Measurements from ENCODE around the gene CANX.

Gene CANX

GRCh38 chr5:179773686-179774040 lies 74.9 kb downstream of the CANX start:
- H3K4me3 ChIP-seq (ENCODE audit: low read length in 2 of 2), result no peak overlapping the region
- H3K27me3 ChIP-seq (ENCODE audit: control insufficient read depth in 2 of 2, insufficient read depth in 2 of 2, low read length in 2 of 2), result no peaks in the 10 kb centered on the region
- no peaks in the 10 kb centered on the region for H3K9me3 ChIP-seq (ENCODE audit: control insufficient read depth in 2 of 2, low read length in 2 of 2)
- H3K27ac ChIP-seq (ENCODE audit: low read depth in 2 of 2, low read length in 2 of 2), result no peak overlapping the region
- peaks cover 71% of the 10 kb centered on the region in 2 donors for H3K36me3 ChIP-seq (ENCODE audit: control insufficient read depth in 2 of 2, insufficient read depth in 2 of 2, low read length in 2 of 2)
- H3K4me1 ChIP-seq (ENCODE audit: control insufficient read depth in 2 of 2, insufficient read depth in 2 of 2, low read length in 2 of 2), result peaks cover 2 to 5% of the 10 kb centered on the region in 2 donors
- H3K9ac ChIP-seq (ENCODE audit: low read depth in 1 of 2, low read length in 2 of 2), result no peak overlapping the region

- Histone ChIP-seq H3K27ac (ENCODE audit: low read depth in 2 of 2, low read length in 2 of 2) (no peak overlapping the region), H3K4me1 (ENCODE audit: control insufficient read depth in 2 of 2, insufficient read depth in 2 of 2, low read length in 2 of 2) (peaks cover 2 to 5% of the 10 kb centered on the region in 2 donors), H3K27me3 (ENCODE audit: control insufficient read depth in 2 of 2, insufficient read depth in 2 of 2, low read length in 2 of 2) (no peaks in the 10 kb centered on the region), H3K9me3 (ENCODE audit: control insufficient read depth in 2 of 2, low read length in 2 of 2) (no peaks in the 10 kb centered on the region), H3K36me3 (ENCODE audit: control insufficient read depth in 2 of 2, insufficient read depth in 2 of 2, low read length in 2 of 2) (peaks cover 63 to 68% of the 10 kb centered on the region in 2 donors), H3K9ac (ENCODE audit: low read depth in 1 of 2, low read length in 2 of 2) (no peak overlapping the region), H3K4me3 (ENCODE audit: low read length in 2 of 2) (no peak overlapping the region)
Observed at GRCh38 chr5:179774442-179774841, 75.7 kb downstream of the CANX start.

DNA sequence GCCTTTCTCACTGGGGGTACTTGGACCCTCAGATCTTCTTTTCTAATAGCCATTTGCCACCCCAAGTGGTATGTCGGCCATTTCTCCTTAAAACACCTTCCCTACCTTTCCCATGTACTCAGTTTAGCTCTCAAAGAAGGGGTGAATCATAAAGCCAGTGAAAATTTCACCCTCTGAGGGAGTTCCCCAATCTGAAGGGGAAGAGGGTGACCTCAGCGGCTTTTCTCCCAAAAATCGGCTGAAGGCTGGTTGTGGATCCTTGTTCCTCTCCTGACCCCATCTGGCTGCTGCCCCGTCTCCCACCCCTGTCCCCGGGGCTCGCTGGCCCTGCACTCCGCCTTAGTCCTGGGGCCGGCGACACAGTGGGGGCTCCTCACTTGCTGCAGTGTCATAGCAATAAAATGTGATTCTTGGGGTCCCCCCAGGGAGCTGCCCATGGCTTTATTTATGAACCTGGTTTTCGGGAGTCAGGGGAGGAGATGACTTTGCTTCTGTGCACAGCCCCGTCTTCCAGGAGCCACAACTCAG lies 77.7 kb downstream of the CANX start:
- H3K4me3 ChIP-seq (ENCODE audit: low read length in 2 of 2), result no peak overlapping the region
- H3K27me3 ChIP-seq (ENCODE audit: control insufficient read depth in 2 of 2, insufficient read depth in 2 of 2, low read length in 2 of 2), result no peaks in the 10 kb centered on the region
- H3K4me1 ChIP-seq (ENCODE audit: control insufficient read depth in 2 of 2, insufficient read depth in 2 of 2, low read length in 2 of 2), result peaks cover 2 to 5% of the 10 kb centered on the region in 2 donors
- H3K9ac ChIP-seq (ENCODE audit: low read depth in 1 of 2, low read length in 2 of 2), result no peak overlapping the region
- H3K36me3 ChIP-seq (ENCODE audit: control insufficient read depth in 2 of 2, insufficient read depth in 2 of 2, low read length in 2 of 2), result peaks cover 49 to 62% of the 10 kb centered on the region in 2 donors
- no peak overlapping the region for H3K27ac ChIP-seq (ENCODE audit: low read depth in 2 of 2, low read length in 2 of 2)
- no peaks in the 10 kb centered on the region for H3K9me3 ChIP-seq (ENCODE audit: control insufficient read depth in 2 of 2, low read length in 2 of 2)

DNA sequence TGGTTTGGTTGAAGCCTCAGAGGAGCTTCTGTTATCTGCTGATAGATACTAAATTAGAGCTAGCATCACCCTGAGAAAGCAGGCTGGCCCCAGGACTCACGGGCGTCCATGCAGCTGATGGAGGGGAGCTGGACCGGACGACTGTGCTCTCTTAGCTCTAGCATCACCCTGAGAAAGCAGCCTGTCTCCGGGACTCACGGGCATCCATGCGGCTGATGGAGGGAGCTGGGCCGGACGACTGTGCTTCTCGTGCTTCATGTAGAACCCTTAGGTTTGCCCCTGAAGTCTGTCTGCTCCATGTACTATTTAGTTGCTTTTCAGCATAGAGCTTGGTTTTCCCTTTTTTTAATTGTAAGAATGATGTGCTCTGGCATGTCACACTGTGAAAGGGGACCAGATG lies 78.7 kb downstream of the CANX start:
- Histone ChIP-seq H3K36me3 (ENCODE audit: control insufficient read depth in 2 of 2, insufficient read depth in 2 of 2, low read length in 2 of 2) (peaks cover 42 to 52% of the 10 kb centered on the region in 2 donors), H3K27ac (ENCODE audit: low read depth in 2 of 2, low read length in 2 of 2) (no peak overlapping the region), H3K27me3 (ENCODE audit: control insufficient read depth in 2 of 2, insufficient read depth in 2 of 2, low read length in 2 of 2) (no peaks in the 10 kb centered on the region), H3K4me1 (ENCODE audit: control insufficient read depth in 2 of 2, insufficient read depth in 2 of 2, low read length in 2 of 2) (peaks cover 2 to 5% of the 10 kb centered on the region in 2 donors), H3K4me3 (ENCODE audit: low read length in 2 of 2) (no peak overlapping the region), H3K9ac (ENCODE audit: low read depth in 1 of 2, low read length in 2 of 2) (no peak overlapping the region), H3K9me3 (ENCODE audit: control insufficient read depth in 2 of 2, low read length in 2 of 2) (no peaks in the 10 kb centered on the region)

GRCh38 chr5:179777909-179778308 lies 79.1 kb downstream of the CANX start:
- peak overlapping the region in 1 of 2 donors; percentile 43 for H3K27ac ChIP-seq (ENCODE audit: low read depth in 2 of 2, low read length in 2 of 2)
- peaks cover 39 to 50% of the 10 kb centered on the region in 2 donors for H3K36me3 ChIP-seq (ENCODE audit: control insufficient read depth in 2 of 2, insufficient read depth in 2 of 2, low read length in 2 of 2)
- peaks cover 2 to 5% of the 10 kb centered on the region in 2 donors for H3K4me1 ChIP-seq (ENCODE audit: control insufficient read depth in 2 of 2, insufficient read depth in 2 of 2, low read length in 2 of 2)
- H3K9me3 ChIP-seq (ENCODE audit: control insufficient read depth in 2 of 2, low read length in 2 of 2), result no peaks in the 10 kb centered on the region
- no peak overlapping the region for H3K4me3 ChIP-seq (ENCODE audit: low read length in 2 of 2)
- H3K27me3 ChIP-seq (ENCODE audit: control insufficient read depth in 2 of 2, insufficient read depth in 2 of 2, low read length in 2 of 2), result no peaks in the 10 kb centered on the region
- H3K9ac ChIP-seq (ENCODE audit: low read depth in 1 of 2, low read length in 2 of 2), result no peak overlapping the region

DNA sequence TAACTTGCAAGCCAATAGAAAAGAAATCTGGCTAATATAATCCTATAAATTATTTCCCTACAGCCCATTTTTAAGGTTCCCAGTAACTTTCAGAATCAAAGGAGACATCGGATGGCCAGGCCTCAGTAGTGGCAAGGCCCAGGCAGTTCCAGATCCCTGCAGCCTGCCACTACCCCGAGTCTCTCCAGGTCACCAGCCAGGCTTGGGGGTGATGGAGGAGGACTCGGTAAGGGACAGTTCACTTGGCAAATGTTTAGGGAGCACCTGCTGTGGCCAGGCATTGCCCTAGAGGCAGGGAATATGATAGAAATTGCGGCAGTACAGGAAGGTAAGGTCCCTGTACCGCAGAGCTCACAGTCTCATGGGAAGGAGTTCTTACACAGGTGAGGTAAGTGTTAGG lies 79.8 kb downstream of the CANX start:
- Histone ChIP-seq H3K9ac (ENCODE audit: low read depth in 1 of 2, low read length in 2 of 2) (no peak overlapping the region), H3K36me3 (ENCODE audit: control insufficient read depth in 2 of 2, insufficient read depth in 2 of 2, low read length in 2 of 2) (peaks cover 32 to 44% of the 10 kb centered on the region in 2 donors), H3K27me3 (ENCODE audit: control insufficient read depth in 2 of 2, insufficient read depth in 2 of 2, low read length in 2 of 2) (no peaks in the 10 kb centered on the region), H3K27ac (ENCODE audit: low read depth in 2 of 2, low read length in 2 of 2) (no peak overlapping the region), H3K4me1 (ENCODE audit: control insufficient read depth in 2 of 2, insufficient read depth in 2 of 2, low read length in 2 of 2) (peaks cover 2 to 5% of the 10 kb centered on the region in 2 donors), H3K9me3 (ENCODE audit: control insufficient read depth in 2 of 2, low read length in 2 of 2) (no peaks in the 10 kb centered on the region), H3K4me3 (ENCODE audit: low read length in 2 of 2) (no peak overlapping the region)

GRCh38 chr5:179779826-179780225 lies 81.1 kb downstream of the CANX start:
- Histone ChIP-seq H3K4me1 (ENCODE audit: control insufficient read depth in 2 of 2, insufficient read depth in 2 of 2, low read length in 2 of 2) (peaks cover 2 to 5% of the 10 kb centered on the region in 2 donors), H3K9me3 (ENCODE audit: control insufficient read depth in 2 of 2, low read length in 2 of 2) (no peaks in the 10 kb centered on the region), H3K4me3 (ENCODE audit: low read length in 2 of 2) (no peak overlapping the region), H3K36me3 (ENCODE audit: control insufficient read depth in 2 of 2, insufficient read depth in 2 of 2, low read length in 2 of 2) (peaks cover 22 to 33% of the 10 kb centered on the region in 2 donors), H3K27me3 (ENCODE audit: control insufficient read depth in 2 of 2, insufficient read depth in 2 of 2, low read length in 2 of 2) (no peaks in the 10 kb centered on the region), H3K9ac (ENCODE audit: low read depth in 1 of 2, low read length in 2 of 2) (no peak overlapping the region), H3K27ac (ENCODE audit: low read depth in 2 of 2, low read length in 2 of 2) (no peak overlapping the region)

DNA sequence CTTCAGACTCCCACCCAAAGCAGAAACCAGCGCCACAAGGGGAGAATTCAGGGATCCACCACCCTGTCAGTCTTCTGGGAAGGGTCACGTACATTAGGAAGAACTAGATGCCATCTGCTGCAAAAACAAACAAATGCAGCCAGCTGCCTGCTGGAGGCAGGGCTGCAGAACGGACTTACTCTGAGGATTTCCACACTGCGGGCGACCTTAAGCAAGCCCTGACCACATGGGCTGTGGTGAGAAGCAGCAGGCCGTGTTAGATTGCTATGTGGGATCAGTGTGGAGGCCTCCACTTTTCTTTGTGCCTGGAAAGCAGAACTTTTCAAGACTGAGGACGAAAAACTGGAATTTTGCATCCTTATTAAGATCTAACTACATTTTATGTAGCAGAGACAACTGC lies 81.6 kb downstream of the CANX start:
- Histone ChIP-seq H3K27me3 (ENCODE audit: control insufficient read depth in 2 of 2, insufficient read depth in 2 of 2, low read length in 2 of 2) (no peaks in the 10 kb centered on the region), H3K4me3 (ENCODE audit: low read length in 2 of 2) (no peak overlapping the region), H3K36me3 (ENCODE audit: control insufficient read depth in 2 of 2, insufficient read depth in 2 of 2, low read length in 2 of 2) (peaks cover 19 to 29% of the 10 kb centered on the region in 2 donors), H3K9ac (ENCODE audit: low read depth in 1 of 2, low read length in 2 of 2) (no peak overlapping the region), H3K4me1 (ENCODE audit: control insufficient read depth in 2 of 2, insufficient read depth in 2 of 2, low read length in 2 of 2) (peaks cover 2 to 5% of the 10 kb centered on the region in 2 donors), H3K27ac (ENCODE audit: low read depth in 2 of 2, low read length in 2 of 2) (no peak overlapping the region), H3K9me3 (ENCODE audit: control insufficient read depth in 2 of 2, low read length in 2 of 2) (no peaks in the 10 kb centered on the region)

Data from mucosa of rectum (tissue), 2 donors.